Panc1 (cell line): ENCODE results near the gene PHEX.

Experiments
- CTCF ChIP-seq: fragments of 450-650 bp; IDR thresholded peaks from 2 replicates; pipeline ENCODE4 v1.5.1; 2017; ENCODE audit warnings: mild to moderate bottlenecking
- POLR2AphosphoS5 ChIP-seq: IDR thresholded peaks from 2 replicates; pipeline ENCODE4 v1.6.1; 2012; ENCODE audit warnings: mild to moderate bottlenecking, low read depth, low read length, moderate library complexity
- SIN3A ChIP-seq: IDR thresholded peaks from 2 replicates; pipeline ENCODE4 v1.6.1; 2012; ENCODE audit warnings: low read depth, mild to moderate bottlenecking, low read length, moderate library complexity, borderline replicate concordance; ENCODE audit not compliant: insufficient read depth
- TF ChIP-seq, protein P1 (sequence below), 2 experiments: IDR thresholded peaks; 2 replicates each; pipeline ENCODE4 v1.6.1; 2011 to 2012; ENCODE audit warnings: low read depth in 2 of 2, control low read depth in 1 of 2, low read length in 1 of 2, mild to moderate bottlenecking in 1 of 2, moderate library complexity in 1 of 2; ENCODE audit not compliant: insufficient read depth in 1 of 2

DNA sequence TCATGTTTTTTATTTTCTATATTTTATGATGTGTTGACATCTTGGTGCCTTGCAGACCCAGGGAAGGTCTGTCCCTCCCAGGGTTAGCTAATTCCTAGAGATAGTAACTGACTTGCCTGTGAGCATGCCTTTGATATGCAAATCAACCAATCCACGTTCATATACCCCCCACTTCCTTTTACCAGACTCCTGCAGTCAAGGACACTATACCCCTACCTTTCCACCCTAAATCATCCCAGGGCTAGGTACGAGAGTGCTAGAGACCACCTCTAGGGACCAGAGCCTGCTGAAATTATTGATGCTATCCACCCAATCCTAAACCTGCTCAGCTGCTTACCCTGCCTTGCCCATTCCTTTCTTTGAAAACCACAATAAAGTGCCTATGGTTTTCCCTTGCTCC lies 7.5 kb upstream of the PHEX start:
- TF ChIP-seq CTCF (no peak), POLR2AphosphoS5 (no peak), SIN3A (no peak)
- TF ChIP-seq, protein P1, sequence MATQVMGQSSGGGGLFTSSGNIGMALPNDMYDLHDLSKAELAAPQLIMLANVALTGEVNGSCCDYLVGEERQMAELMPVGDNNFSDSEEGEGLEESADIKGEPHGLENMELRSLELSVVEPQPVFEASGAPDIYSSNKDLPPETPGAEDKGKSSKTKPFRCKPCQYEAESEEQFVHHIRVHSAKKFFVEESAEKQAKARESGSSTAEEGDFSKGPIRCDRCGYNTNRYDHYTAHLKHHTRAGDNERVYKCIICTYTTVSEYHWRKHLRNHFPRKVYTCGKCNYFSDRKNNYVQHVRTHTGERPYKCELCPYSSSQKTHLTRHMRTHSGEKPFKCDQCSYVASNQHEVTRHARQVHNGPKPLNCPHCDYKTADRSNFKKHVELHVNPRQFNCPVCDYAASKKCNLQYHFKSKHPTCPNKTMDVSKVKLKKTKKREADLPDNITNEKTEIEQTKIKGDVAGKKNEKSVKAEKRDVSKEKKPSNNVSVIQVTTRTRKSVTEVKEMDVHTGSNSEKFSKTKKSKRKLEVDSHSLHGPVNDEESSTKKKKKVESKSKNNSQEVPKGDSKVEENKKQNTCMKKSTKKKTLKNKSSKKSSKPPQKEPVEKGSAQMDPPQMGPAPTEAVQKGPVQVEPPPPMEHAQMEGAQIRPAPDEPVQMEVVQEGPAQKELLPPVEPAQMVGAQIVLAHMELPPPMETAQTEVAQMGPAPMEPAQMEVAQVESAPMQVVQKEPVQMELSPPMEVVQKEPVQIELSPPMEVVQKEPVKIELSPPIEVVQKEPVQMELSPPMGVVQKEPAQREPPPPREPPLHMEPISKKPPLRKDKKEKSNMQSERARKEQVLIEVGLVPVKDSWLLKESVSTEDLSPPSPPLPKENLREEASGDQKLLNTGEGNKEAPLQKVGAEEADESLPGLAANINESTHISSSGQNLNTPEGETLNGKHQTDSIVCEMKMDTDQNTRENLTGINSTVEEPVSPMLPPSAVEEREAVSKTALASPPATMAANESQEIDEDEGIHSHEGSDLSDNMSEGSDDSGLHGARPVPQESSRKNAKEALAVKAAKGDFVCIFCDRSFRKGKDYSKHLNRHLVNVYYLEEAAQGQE (IDR thresholded peaks at IDR 0.05; ENCODE audit: insufficient read depth in 1 of 2, low read depth in 2 of 2, low read length in 1 of 2): no peak
